Lung (tissue), 12 donors: ENCODE data around the gene CEND1. TPM values are rescaled to one million over a fixed set of nuclear protein-coding genes. Genes with fewer than 3 reads are reported as not detected.

Experiments used
- ATAC-seq: fragments of 200-7000 bp; cut with Tn5 transposase; one replicate; pipeline ENCODE4 v1.9.1; 2020; ENCODE audit warnings: moderate number of reproducible peaks; ENCODE audit not compliant: insufficient read depth, low FRiP score
- DNase-seq, 3 donors: peaks; one replicate each; pipeline ENCODE4 v3.0.0-alpha.2; 2013 to 2017
- H3K27ac ChIP-seq, 2 donors: one replicate each; pipeline ENCODE4 v1.5.1; 2013; ENCODE audit warnings: mild to moderate bottlenecking in 2 of 2, moderate library complexity in 2 of 2, control low read depth in 1 of 2, inconsistent platforms in 1 of 2, low read depth in 1 of 2, low read length in 1 of 2
- H3K27me3 ChIP-seq, 3 donors: one replicate each; pipeline ENCODE4 v1.5.1; 2013; ENCODE audit warnings: low read length in 2 of 3; ENCODE audit not compliant: control insufficient read depth in 3 of 3, insufficient read depth in 3 of 3
- H3K36me3 ChIP-seq, 4 donors: one replicate each; pipeline ENCODE4 v1.5.1; 2013; ENCODE audit warnings: low read length in 4 of 4, mild to moderate bottlenecking in 1 of 4, moderate library complexity in 1 of 4; ENCODE audit not compliant: control insufficient read depth in 4 of 4, insufficient read depth in 4 of 4
- H3K4me1 ChIP-seq, 5 donors: one replicate each; pipeline ENCODE4 v1.5.1; 2013; ENCODE audit warnings: low read length in 5 of 5, mild to moderate bottlenecking in 2 of 5, moderate library complexity in 1 of 5; ENCODE audit not compliant: control insufficient read depth in 5 of 5, insufficient read depth in 5 of 5
- H3K4me3 ChIP-seq: one replicate; pipeline ENCODE4 v1.5.1; 2013; ENCODE audit warnings: mild to moderate bottlenecking, control low read depth, moderate library complexity
- H3K9ac ChIP-seq, 2 donors: one replicate each; pipeline ENCODE4 v1.5.1; 2013; ENCODE audit warnings: low read length in 2 of 2, control low read depth in 1 of 2; ENCODE audit not compliant: insufficient read depth in 1 of 2
- H3K9me3 ChIP-seq, 4 donors: one replicate each; pipeline ENCODE4 v1.5.1; 2013; ENCODE audit warnings: low read length in 3 of 4, mild to moderate bottlenecking in 1 of 4, moderate library complexity in 1 of 4; ENCODE audit not compliant: control insufficient read depth in 4 of 4, insufficient read depth in 3 of 4
- WGBS, 2 donors: extraction: QIAGEN DNeasy Blood & Tissue Kit; methylation state at CpG; one replicate each; pipeline ENCODE4 v1.1.7; 2013; 5-methylcytosine and 5-hydroxymethylcytosine counted together
- polyA plus RNA-seq, 2 donors: library from polyadenylated mRNA; stranded (reverse); fragments of 200-250 nt; gene quantifications; one replicate each; pipeline ENCODE4 v1.2.1, GENCODE V29; 2013
- total RNA-seq, 2 donors: library from RNA; depleted of rRNA in 1 of 2; stranded (reverse); fragments of >200 nt in 1 of 2; gene quantifications; one replicate each; pipeline ENCODE4 v1.2.1, GENCODE V29; 2014 to 2021
- TF ChIP-seq, protein P1 (sequence below): IDR thresholded peaks from 2 replicates; pipeline ENCODE4 v1.5.1; 2012; ENCODE audit warnings: mild to moderate bottlenecking; ENCODE audit errors: control extremely low read depth, extremely low read depth
- donor health status: control.
- donor health status: control.
- donor health status: Bipolar disorder and iron deficiency.
- donor health status: healthy.
- donor health status: DM: yes; HTN: yes; CAD: no.

CEND1 gene
- total and polyA plus RNA-seq, 4 donors: 0.10 to 0.18 (median 0.14) TPM; not detected in 1

DNA sequence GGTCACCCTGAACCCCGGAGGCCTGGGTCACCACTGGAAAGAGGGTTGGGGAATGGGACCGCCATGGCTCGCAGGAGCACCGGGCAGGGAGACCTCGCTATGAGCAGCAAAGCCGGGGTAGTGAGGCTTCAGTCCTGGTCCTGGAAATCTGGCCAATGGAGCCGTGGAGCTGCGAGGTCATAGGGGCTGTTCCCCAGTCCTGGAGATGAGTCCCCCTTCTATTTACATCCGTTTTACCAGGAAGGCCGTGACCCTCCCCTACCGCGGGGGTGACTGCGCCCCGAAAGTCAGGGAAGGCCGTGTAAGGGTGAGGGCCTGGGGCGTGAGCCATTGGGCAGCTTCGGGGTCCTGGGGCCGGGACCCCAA lies 14.7 kb upstream of the CEND1 start:
- peak overlapping the region; percentile 34 for H3K4me3 ChIP-seq
- H3K9me3 ChIP-seq: no peaks in the 10 kb centered on the region
- 3 to 6% methylated on average over 18 of the region's 18 CpGs for WGBS, 2 donors
- TF ChIP-seq, protein P1, sequence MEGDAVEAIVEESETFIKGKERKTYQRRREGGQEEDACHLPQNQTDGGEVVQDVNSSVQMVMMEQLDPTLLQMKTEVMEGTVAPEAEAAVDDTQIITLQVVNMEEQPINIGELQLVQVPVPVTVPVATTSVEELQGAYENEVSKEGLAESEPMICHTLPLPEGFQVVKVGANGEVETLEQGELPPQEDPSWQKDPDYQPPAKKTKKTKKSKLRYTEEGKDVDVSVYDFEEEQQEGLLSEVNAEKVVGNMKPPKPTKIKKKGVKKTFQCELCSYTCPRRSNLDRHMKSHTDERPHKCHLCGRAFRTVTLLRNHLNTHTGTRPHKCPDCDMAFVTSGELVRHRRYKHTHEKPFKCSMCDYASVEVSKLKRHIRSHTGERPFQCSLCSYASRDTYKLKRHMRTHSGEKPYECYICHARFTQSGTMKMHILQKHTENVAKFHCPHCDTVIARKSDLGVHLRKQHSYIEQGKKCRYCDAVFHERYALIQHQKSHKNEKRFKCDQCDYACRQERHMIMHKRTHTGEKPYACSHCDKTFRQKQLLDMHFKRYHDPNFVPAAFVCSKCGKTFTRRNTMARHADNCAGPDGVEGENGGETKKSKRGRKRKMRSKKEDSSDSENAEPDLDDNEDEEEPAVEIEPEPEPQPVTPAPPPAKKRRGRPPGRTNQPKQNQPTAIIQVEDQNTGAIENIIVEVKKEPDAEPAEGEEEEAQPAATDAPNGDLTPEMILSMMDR: no peak
- no peak overlapping the region for H3K9ac ChIP-seq
- no peaks in the 10 kb centered on the region for H3K27me3 ChIP-seq
- DNase-seq (no peak), ATAC-seq (no peak)
- peak overlapping the region; percentile 58 to 85 for H3K27ac ChIP-seq
- H3K4me1 ChIP-seq: peaks cover 0 to 24% (median 10%) of the 10 kb centered on the region in 5 donors
- peaks cover 0 to 14% (median 5%) of the 10 kb centered on the region in 4 donors for H3K36me3 ChIP-seq

DNA sequence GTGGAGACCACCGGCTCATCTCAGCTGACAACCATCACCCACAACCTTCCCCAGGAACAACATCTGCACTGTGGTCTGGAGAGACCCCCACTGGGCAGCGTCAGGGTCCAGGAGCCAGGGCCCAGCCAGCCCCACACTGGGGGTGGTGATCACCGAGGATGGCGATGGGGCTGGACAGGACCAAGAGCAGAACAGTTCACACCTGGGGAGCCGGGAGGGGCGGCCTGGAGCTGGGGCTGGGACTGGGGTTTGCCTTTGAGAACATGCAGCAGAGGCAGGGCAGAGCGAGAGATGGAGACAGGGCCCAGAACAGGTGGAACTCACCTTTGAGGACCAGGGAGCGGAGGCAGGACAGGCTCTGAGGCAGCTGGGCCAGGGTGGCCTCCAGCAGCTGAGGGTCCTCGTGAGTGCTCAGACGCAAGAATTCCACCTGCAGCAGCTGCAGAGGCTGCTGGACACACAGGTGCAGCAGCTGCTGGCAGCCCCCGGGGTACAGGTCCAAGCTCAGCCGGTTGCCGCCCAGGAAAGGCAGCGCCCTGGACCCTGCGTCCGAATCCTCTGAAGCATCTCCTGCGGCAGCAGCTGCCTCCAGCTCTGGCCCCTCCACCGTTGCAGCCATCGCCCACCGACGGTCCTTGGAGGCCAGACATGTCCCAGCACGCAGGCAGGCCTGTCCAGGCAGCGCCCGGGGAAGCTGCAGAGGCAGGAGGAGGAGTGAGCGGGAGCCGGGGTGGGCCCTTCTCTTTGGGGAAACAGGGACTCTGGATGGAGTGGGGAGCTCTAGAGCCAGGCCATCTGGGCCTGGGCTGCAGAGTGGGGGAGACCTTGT lies 14.1 kb upstream of the CEND1 start:
- H3K36me3 ChIP-seq: peaks cover 0 to 16% (median 4%) of the 10 kb centered on the region in 4 donors
- DNase-seq (no peak), ATAC-seq (no peak)
- H3K9ac ChIP-seq: no peak overlapping the region
- H3K27me3 ChIP-seq: no peaks in the 10 kb centered on the region
- peak overlapping the region; percentile 34 for H3K4me3 ChIP-seq
- H3K4me1 ChIP-seq: peaks cover 0 to 24% (median 10%) of the 10 kb centered on the region in 5 donors
- H3K9me3 ChIP-seq: no peaks in the 10 kb centered on the region
- no peak overlapping the region for H3K27ac ChIP-seq
- TF ChIP-seq, protein P1: no peak
- 57% methylated on average over 21 to 26 of the region's 26 CpGs for WGBS, 2 donors

DNA sequence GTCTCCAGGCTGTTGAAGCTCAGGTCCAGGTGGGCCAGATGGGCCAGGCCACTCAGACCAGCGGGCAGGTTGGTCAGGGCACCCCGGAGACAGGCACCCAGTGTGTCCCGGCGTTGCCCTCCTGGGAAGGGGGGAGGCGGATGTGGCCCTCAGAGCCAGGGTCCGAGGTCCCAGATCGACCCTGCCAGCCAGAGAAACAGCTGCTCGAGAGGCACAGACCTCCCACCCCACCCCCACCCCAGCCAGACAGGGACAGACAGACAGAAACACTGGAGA lies 13.5 kb upstream of the CEND1 start:
- DNase-seq (no peak), ATAC-seq (no peak)
- 93 to 95% methylated on average over 8 of the region's 8 CpGs for WGBS, 2 donors

More for the DNA sequence above, 13.5 kb upstream of the CEND1 start:
- H3K4me1 ChIP-seq: peaks cover 0 to 18% (median 10%) of the 10 kb centered on the region in 5 donors
- no peak overlapping the region for H3K27ac ChIP-seq
- peaks cover 0 to 16% (median 3%) of the 10 kb centered on the region in 4 donors for H3K36me3 ChIP-seq
- H3K4me3 ChIP-seq: no peak overlapping the region
- TF ChIP-seq, protein P1: no peak
- no peak overlapping the region for H3K9ac ChIP-seq
- no peaks in the 10 kb centered on the region for H3K9me3 ChIP-seq
- H3K27me3 ChIP-seq: no peaks in the 10 kb centered on the region
